Upper lobe of left lung (tissue), 6 donors: ENCODE results near the gene SERPINB1. TPM values are rescaled to one million over a fixed set of nuclear protein-coding genes. Genes with fewer than 3 reads are reported as not detected.

Experiments
- ATAC-seq, 2 donors: fragments of 200-7000 bp; cut with Tn5 transposase; one replicate each; pipeline ENCODE4 v1.9.1; 2022; ENCODE audit warnings: mild to moderate bottlenecking in 2 of 2, moderate library complexity in 2 of 2; ENCODE audit not compliant: low FRiP score in 2 of 2
- DNase-seq, 2 donors: peaks; one replicate each; pipeline ENCODE4 v3.0.0-alpha.2; 2019 to 2020
- H3K27ac ChIP-seq, 4 donors: fragments of 200-600 bp; sonication (generic); one replicate each; pipeline ENCODE4 v1.5.1; 2016 to 2019
- H3K27me3 ChIP-seq, 4 donors: fragments of 200-600 bp; sonication (generic); one replicate each; pipeline ENCODE4 v1.5.1; 2017 to 2019
- H3K36me3 ChIP-seq, 4 donors: fragments of 200-600 bp; sonication (generic); one replicate each; pipeline ENCODE4 v1.5.1; 2016 to 2019
- H3K4me1 ChIP-seq, 4 donors: fragments of 200-600 bp; sonication (generic); one replicate each; pipeline ENCODE4 v1.5.1; 2018 to 2019
- H3K4me3 ChIP-seq, 4 donors: fragments of 200-600 bp; sonication (generic); one replicate each; pipeline ENCODE4 v1.5.1; 2017 to 2019; ENCODE audit warnings: mild to moderate bottlenecking in 2 of 4, moderate library complexity in 1 of 4
- H3K9me3 ChIP-seq, 4 donors: fragments of 200-600 bp; sonication (generic); one replicate each; pipeline ENCODE4 v1.5.1; 2018 to 2019
- CTCF ChIP-seq, 6 experiments: fragments of 450-650 bp in 4 of 6; fragments of 200-600 bp in 2 of 6; sonication (generic) in 2 of 6; IDR thresholded peaks; one replicate each; pipeline ENCODE4 v1.5.1; 2016 to 2019; ENCODE audit warnings: antibody characterized with exemption in 6 of 6
- EP300 ChIP-seq, 4 donors: sonication (generic); formaldehyde crosslinking; IDR thresholded peaks; one replicate each; pipeline ENCODE4 v1.5.1; 2017; ENCODE audit warnings: antibody characterized with exemption in 4 of 4, control low read depth in 2 of 4
- POLR2A ChIP-seq, 4 donors: fragments of 450-650 bp; IDR thresholded peaks; one replicate each; pipeline ENCODE4 v1.5.1; 2016 to 2017; ENCODE audit warnings: antibody characterized with exemption in 4 of 4, mild to moderate bottlenecking in 2 of 4
- POLR2AphosphoS5 ChIP-seq, 2 donors: sonication (generic); formaldehyde crosslinking; IDR thresholded peaks; one replicate each; pipeline ENCODE4 v1.5.1; 2017; ENCODE audit warnings: antibody characterized with exemption in 2 of 2
- WGBS, 2 donors: methylation state at CpG; one replicate each; pipeline ENCODE4 v1.1.5; 2017 to 2018; 5-methylcytosine and 5-hydroxymethylcytosine counted together
- total RNA-seq, 6 donors: library from RNA; depleted of rRNA in 4 of 6; stranded (reverse); fragments of >200 nt in 4 of 6; gene quantifications; one replicate each; pipeline versions ENCODE4 v1.1.0 to v1.2.1, GENCODE V29; 2016 to 2021
- donor health status: DM: no; HTN: no; CAD: no; lungs with moderate emphysema.
- donor health status: DM: no; HTN: yes; CAD: no; lungs with severe emphysema.

Gene SERPINB1
- total RNA-seq, 6 donors from 2014 or later, result 56.6 to 184 (median 102) TPM

- no peak for ATAC-seq
Measured at GRCh38 chr6:2792330-2793110, 49.1 kb downstream of the SERPINB1 start.

DNA sequence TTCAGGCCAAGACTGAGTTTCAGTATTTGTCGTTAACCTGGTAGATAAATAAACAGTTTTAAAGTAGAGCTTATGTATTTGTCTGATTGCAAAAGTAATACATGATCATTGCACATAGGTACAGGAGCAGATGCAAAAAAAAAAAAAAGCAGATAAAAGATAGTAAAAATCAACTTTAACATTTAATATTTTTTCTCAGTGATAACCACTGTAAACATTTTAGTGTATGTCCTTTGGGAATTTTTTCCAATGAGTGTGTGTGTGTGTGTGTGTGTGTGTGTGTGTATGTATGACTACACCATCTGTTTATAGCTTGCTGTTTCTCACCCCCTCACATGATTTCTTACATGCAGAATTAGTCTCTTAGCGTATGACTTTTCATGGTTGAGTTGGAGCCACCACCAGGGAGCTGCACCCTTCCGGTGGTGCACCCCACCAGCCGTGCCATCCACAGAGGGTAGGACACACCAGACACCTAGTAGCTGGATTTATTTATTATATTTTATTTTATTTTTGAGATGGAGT is 50.2 kb downstream of the SERPINB1 start:
- DNase-seq (no peak), ATAC-seq (no peak)
- Histone ChIP-seq H3K27ac (peak overlapping the region; percentile 51 to 85 (median 78)), H3K9me3 (no peaks in the 10 kb centered on the region), H3K36me3 (peaks cover 0 to 18% (median 0%) of the 10 kb centered on the region in 4 donors), H3K4me1 (peaks cover 25 to 43% (median 40%) of the 10 kb centered on the region in 4 donors), H3K27me3 (no peaks in the 10 kb centered on the region), H3K4me3 (no peak overlapping the region)
- 41 to 58% methylated on average over 4 of the region's 4 CpGs for WGBS, 2 donors
- no peak for TF ChIP-seq CTCF (IDR thresholded peaks at IDR 0.05)
- TF ChIP-seq EP300 (IDR thresholded peaks at IDR 0.05), result no peak
- TF ChIP-seq POLR2A (IDR thresholded peaks at IDR 0.05), result no peak
- no peak for TF ChIP-seq POLR2AphosphoS5 (IDR thresholded peaks at IDR 0.05)

More at GRCh38 chr6:2792330-2793110, 49.1 kb downstream of the SERPINB1 start:
- WGBS, 2 donors, result 86 to 87% methylated on average over 15 to 17 of the region's 17 CpGs
- Histone ChIP-seq H3K4me3 (no peak overlapping the region), H3K9me3 (no peaks in the 10 kb centered on the region), H3K36me3 (peaks cover 0 to 9% (median 0%) of the 10 kb centered on the region in 4 donors), H3K27ac (peak overlapping the region; percentile 64 to 85 (median 81)), H3K27me3 (no peaks in the 10 kb centered on the region), H3K4me1 (peaks cover 35 to 53% (median 47%) of the 10 kb centered on the region in 4 donors)
- DNase-seq, result no peak
- TF ChIP-seq EP300 (IDR thresholded peaks at IDR 0.05), result no peak
- peak in 1 of 2 donors; percentile 15 for TF ChIP-seq POLR2AphosphoS5 (IDR thresholded peaks at IDR 0.05)

GRCh38 chr6:2790588-2791449 is 50.8 kb downstream of the SERPINB1 start:
- Histone ChIP-seq H3K36me3 (peaks cover 0 to 23% (median 0%) of the 10 kb centered on the region in 4 donors), H3K27ac (peak overlapping the region; percentile 70 to 79 (median 74)), H3K4me1 (peaks cover 25 to 42% (median 40%) of the 10 kb centered on the region in 4 donors), H3K27me3 (no peaks in the 10 kb centered on the region), H3K9me3 (no peaks in the 10 kb centered on the region), H3K4me3 (no peak overlapping the region)
- ATAC-seq, result peak; percentile 83 to 90
- TF ChIP-seq CTCF (IDR thresholded peaks at IDR 0.05) (peak; percentile 60 to 86 (median 77)), POLR2A (IDR thresholded peaks at IDR 0.05) (no peak), POLR2AphosphoS5 (IDR thresholded peaks at IDR 0.05) (peak in 1 of 2 donors; percentile 56)
- WGBS, 2 donors, result 30 to 38% methylated on average over 11 of the region's 11 CpGs
- peak in 1 of 2 donors; percentile 85 for DNase-seq

DNA sequence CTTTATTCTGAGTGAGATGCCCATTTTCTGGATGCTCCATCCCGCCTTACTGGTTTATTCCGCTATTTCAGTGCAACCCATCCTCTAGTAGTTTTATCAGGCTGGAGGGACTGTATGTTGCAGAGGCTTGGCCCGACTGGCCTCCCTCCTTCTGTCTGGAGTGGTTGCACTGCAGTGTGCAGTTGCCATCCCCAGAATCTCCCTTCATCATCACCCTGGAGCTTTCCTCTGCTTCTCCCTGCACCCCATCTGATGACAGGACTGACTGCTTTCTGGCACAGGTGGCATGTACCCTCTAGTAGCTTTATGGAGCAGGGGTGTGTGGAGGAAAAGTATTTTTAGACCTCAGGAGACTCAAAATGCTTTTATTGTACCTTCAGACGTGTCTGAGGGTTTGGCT is 55.4 kb downstream of the SERPINB1 start:
- Histone ChIP-seq H3K36me3 (peaks cover 0 to 53% (median 10%) of the 10 kb centered on the region in 4 donors), H3K4me3 (no peak overlapping the region), H3K27ac (no peak overlapping the region), H3K27me3 (no peaks in the 10 kb centered on the region), H3K4me1 (peaks cover 16 to 42% (median 25%) of the 10 kb centered on the region in 4 donors), H3K9me3 (no peaks in the 10 kb centered on the region)
- WGBS, 2 donors, result 79 to 81% methylated on average over 4 of the region's 4 CpGs
- TF ChIP-seq POLR2A (IDR thresholded peaks at IDR 0.05), result no peak
- no peak for TF ChIP-seq POLR2AphosphoS5 (IDR thresholded peaks at IDR 0.05)
- no peak for TF ChIP-seq CTCF (IDR thresholded peaks at IDR 0.05)
- TF ChIP-seq EP300 (IDR thresholded peaks at IDR 0.05), result no peak
- DNase-seq (no peak), ATAC-seq (no peak)

- ATAC-seq (no peak), DNase-seq (no peak)
- H3K4me3 ChIP-seq, result no peak overlapping the region
- H3K4me1 ChIP-seq, result peaks cover 14 to 31% (median 16%) of the 10 kb centered on the region in 4 donors
- H3K27ac ChIP-seq, result peak overlapping the region in 2 of 4 donors; percentile 60 to 70
- TF ChIP-seq EP300 (IDR thresholded peaks at IDR 0.05) (no peak), POLR2AphosphoS5 (IDR thresholded peaks at IDR 0.05) (no peak), POLR2A (IDR thresholded peaks at IDR 0.05) (no peak)
- 94% methylated on average over 6 to 7 of the region's 7 CpGs for WGBS, 2 donors
- H3K9me3 ChIP-seq, result no peaks in the 10 kb centered on the region
- H3K27me3 ChIP-seq, result no peaks in the 10 kb centered on the region
- peaks cover 0 to 66% (median 19%) of the 10 kb centered on the region in 4 donors for H3K36me3 ChIP-seq
Measured at GRCh38 chr6:2784930-2785329, 56.7 kb downstream of the SERPINB1 start.
